ENCODE data around the gene AAMP.
"Not testable (repeated sequence)": the region's sequence is repeated elsewhere in the genome, so short reads cannot be mapped to it uniquely, and the experiment has no call there.

AAMP gene

GRCh38 chr2:218269900-218270720 lies at the start of gene AAMP, which contains the start of gene PNKD:
TSS of gene AAMP (minus strand) at chr2:218270137. CDS start at chr2:218270086, 51 bp downstream.
TSS of gene PNKD (plus strand) at chr2:218270519. CDS start at chr2:218270536, 17 bp downstream.
- DNase-seq, result peak; percentile 99

- no peak for DNase-seq
These were observed 48.3 kb upstream of the AAMP start for GRCh38 chr2:218318241-218318640.

GRCh38 chr2:218317835-218318234 lies 47.9 kb upstream of the AAMP start:
- DNase-seq, result no peak

GRCh38 chr2:218317303-218317630 lies 47.3 kb upstream of the AAMP start:
- DNase-seq, result no peak

- DNase-seq, result no peak
These were observed 45.5 kb upstream of the AAMP start for GRCh38 chr2:218315397-218315796.

GRCh38 chr2:218314764-218315163 lies 44.8 kb upstream of the AAMP start:
- not testable (repeated sequence) for DNase-seq

- DNase-seq, result no peak
These were observed 43.4 kb upstream of the AAMP start for GRCh38 chr2:218313356-218313755.

- no peak for DNase-seq
These were observed 42.4 kb upstream of the AAMP start for GRCh38 chr2:218312267-218312756.

- not testable (repeated sequence) for DNase-seq
These were observed 41.8 kb upstream of the AAMP start for GRCh38 chr2:218311541-218312266.

GRCh38 chr2:218310853-218311540 lies 41.1 kb upstream of the AAMP start:
- DNase-seq, result no peak

GRCh38 chr2:218307415-218308090 lies 37.6 kb upstream of the AAMP start:
- no peak for DNase-seq

- DNase-seq, result no peak
These were observed 36.4 kb upstream of the AAMP start for GRCh38 chr2:218306184-218306920.

- no peak for DNase-seq
These were observed 35.4 kb upstream of the AAMP start for GRCh38 chr2:218305383-218305782.

- peak; percentile 84 to 89 for DNase-seq
These were observed 31.4 kb upstream of the AAMP start for GRCh38 chr2:218301176-218301819.

GRCh38 chr2:218300141-218300540 lies 30.2 kb upstream of the AAMP start:
- no peak for DNase-seq

GRCh38 chr2:218298314-218298875 lies 28.5 kb upstream of the AAMP start:
- DNase-seq, result no peak

GRCh38 chr2:218296847-218297246 lies 26.9 kb upstream of the AAMP start:
- DNase-seq, result no peak

- no peak for DNase-seq
These were observed 26.3 kb upstream of the AAMP start for GRCh38 chr2:218296200-218296599.

- no peak for DNase-seq
These were observed 25.1 kb upstream of the AAMP start for GRCh38 chr2:218295029-218295428.

- no peak for DNase-seq
These were observed 24.6 kb upstream of the AAMP start for GRCh38 chr2:218294430-218295022.
